HEK293 (cell line): ENCODE results near the gene SARM1.
A peak's percentile ranks its signal among the peaks of the same experiment; 100 is the strongest.

ENCODE experiments used
- GFI1B ChIP-seq: fragments of 450-650 bp; formaldehyde crosslinking; IDR thresholded peaks from 2 replicates; pipeline ENCODE4 v1.5.1; 2016; ENCODE audit warnings: missing biosample characterization, missing genetic modification characterization
- GLI2 ChIP-seq: fragments of 450-650 bp; formaldehyde crosslinking; IDR thresholded peaks from 2 replicates; pipeline ENCODE4; 2017; ENCODE audit warnings: missing biosample characterization, missing genetic modification characterization, low read depth, borderline replicate concordance
- IKZF3 ChIP-seq: fragments of 450-650 bp; IDR thresholded peaks from 2 replicates; pipeline ENCODE4 v1.5.0; 2018; ENCODE audit warnings: missing biosample characterization, mild to moderate bottlenecking, missing genetic modification characterization, moderate library complexity
- OSR2 ChIP-seq: fragments of 450-650 bp; formaldehyde crosslinking; IDR thresholded peaks from 2 replicates; pipeline ENCODE4 v1.5.1; 2016; ENCODE audit warnings: missing biosample characterization, missing genetic modification characterization
- OVOL3 ChIP-seq: fragments of 450-650 bp; formaldehyde crosslinking; IDR thresholded peaks from 2 replicates; pipeline ENCODE4 v1.5.1; 2016; ENCODE audit warnings: missing biosample characterization, missing genetic modification characterization
- SALL2 ChIP-seq: fragments of 450-650 bp; formaldehyde crosslinking; IDR thresholded peaks from 2 replicates; pipeline ENCODE4 v1.5.0; 2017; ENCODE audit warnings: missing biosample characterization, mild to moderate bottlenecking, missing genetic modification characterization, borderline replicate concordance
- SCRT2 ChIP-seq: fragments of 450-650 bp; formaldehyde crosslinking; IDR thresholded peaks from 2 replicates; pipeline ENCODE4 v1.5.1; 2016; ENCODE audit warnings: missing biosample characterization, missing genetic modification characterization
- SP7 ChIP-seq: fragments of 450-650 bp; formaldehyde crosslinking; IDR thresholded peaks from 2 replicates; pipeline ENCODE4 v1.5.1; 2016; ENCODE audit warnings: missing biosample characterization, missing genetic modification characterization
- YY2 ChIP-seq: fragments of 450-650 bp; formaldehyde crosslinking; IDR thresholded peaks from 2 replicates; pipeline ENCODE4 v1.5.1; 2016; ENCODE audit warnings: missing biosample characterization, missing genetic modification characterization
- ZBTB1 ChIP-seq: fragments of 450-650 bp; formaldehyde crosslinking; IDR thresholded peaks from 2 replicates; pipeline ENCODE4 v1.5.1; 2016; ENCODE audit warnings: missing biosample characterization, missing genetic modification characterization
- ZBTB48 ChIP-seq: fragments of 450-650 bp; formaldehyde crosslinking; IDR thresholded peaks from 2 replicates; pipeline ENCODE4 v1.5.1; 2016; ENCODE audit warnings: missing biosample characterization, missing genetic modification characterization
- ZBTB6 ChIP-seq: fragments of 450-650 bp; formaldehyde crosslinking; IDR thresholded peaks from 2 replicates; pipeline ENCODE4 v1.5.1; 2017; ENCODE audit warnings: missing biosample characterization, missing genetic modification characterization
- ZNF138 ChIP-seq: fragments of 450-650 bp; formaldehyde crosslinking; IDR thresholded peaks from 2 replicates; pipeline ENCODE4 v1.5.1; 2016; ENCODE audit warnings: missing biosample characterization, missing genetic modification characterization, borderline replicate concordance
- ZNF146 ChIP-seq: fragments of 450-650 bp; formaldehyde crosslinking; IDR thresholded peaks from 2 replicates; pipeline ENCODE4 v1.5.1; 2016; ENCODE audit warnings: missing biosample characterization, missing genetic modification characterization
- ZNF16 ChIP-seq: fragments of 450-650 bp; formaldehyde crosslinking; IDR thresholded peaks from 2 replicates; pipeline ENCODE4 v1.5.1; 2016; ENCODE audit warnings: low read depth, missing biosample characterization, missing genetic modification characterization
- ZNF18 ChIP-seq: fragments of 450-650 bp; formaldehyde crosslinking; IDR thresholded peaks from 2 replicates; pipeline ENCODE4 v1.5.1; 2016; ENCODE audit warnings: missing biosample characterization, missing genetic modification characterization
- ZNF239 ChIP-seq: fragments of 450-650 bp; formaldehyde crosslinking; IDR thresholded peaks from 2 replicates; pipeline ENCODE4 v1.5.1; 2016; ENCODE audit warnings: missing biosample characterization, missing genetic modification characterization
- ZNF292 ChIP-seq: fragments of 450-650 bp; formaldehyde crosslinking; IDR thresholded peaks from 2 replicates; pipeline ENCODE4 v1.5.1; 2016; ENCODE audit warnings: low read depth, missing biosample characterization, missing genetic modification characterization, borderline replicate concordance
- ZNF362 ChIP-seq: fragments of 450-650 bp; formaldehyde crosslinking; IDR thresholded peaks from 2 replicates; pipeline ENCODE4 v1.5.1; 2016; ENCODE audit warnings: missing biosample characterization, missing genetic modification characterization
- ZNF394 ChIP-seq: fragments of 450-650 bp; formaldehyde crosslinking; IDR thresholded peaks from 2 replicates; pipeline ENCODE4 v1.5.1; 2016; ENCODE audit warnings: missing biosample characterization, missing genetic modification characterization, mild to moderate bottlenecking, moderate library complexity, borderline replicate concordance
- ZNF398 ChIP-seq: fragments of 450-650 bp; formaldehyde crosslinking; IDR thresholded peaks from 2 replicates; pipeline ENCODE4 v1.5.1; 2017; ENCODE audit warnings: missing biosample characterization, missing genetic modification characterization
- ZNF549 ChIP-seq: fragments of 450-650 bp; IDR thresholded peaks from 2 replicates; pipeline ENCODE4 v1.5.1; 2018; ENCODE audit warnings: missing biosample characterization, missing genetic modification characterization, mild to moderate bottlenecking, inconsistent platforms, moderate library complexity
- ZNF670 ChIP-seq: fragments of 450-650 bp; formaldehyde crosslinking; IDR thresholded peaks from 2 replicates; pipeline ENCODE4 v1.5.1; 2016; ENCODE audit warnings: missing biosample characterization, missing genetic modification characterization, low read depth
- ZNF692 ChIP-seq: fragments of 450-650 bp; formaldehyde crosslinking; IDR thresholded peaks from 2 replicates; pipeline ENCODE4 v1.5.1; 2016; ENCODE audit warnings: missing biosample characterization, missing genetic modification characterization
- ZNF701 ChIP-seq: fragments of 450-650 bp; formaldehyde crosslinking; IDR thresholded peaks from 2 replicates; pipeline ENCODE4 v1.5.1; 2016; ENCODE audit warnings: missing biosample characterization, missing genetic modification characterization
- TF ChIP-seq, protein P1 (sequence below): fragments of 450-650 bp; formaldehyde crosslinking; conservative IDR thresholded peaks from 2 replicates; pipeline ENCODE4 v1.5.1; 2016; ENCODE audit warnings: low read depth, missing biosample characterization, missing genetic modification characterization
- TF ChIP-seq, protein P2 (sequence below): fragments of 450-650 bp; formaldehyde crosslinking; IDR thresholded peaks from 2 replicates; pipeline ENCODE4; 2016; ENCODE audit warnings: missing biosample characterization, missing genetic modification characterization

Gene SARM1

DNA sequence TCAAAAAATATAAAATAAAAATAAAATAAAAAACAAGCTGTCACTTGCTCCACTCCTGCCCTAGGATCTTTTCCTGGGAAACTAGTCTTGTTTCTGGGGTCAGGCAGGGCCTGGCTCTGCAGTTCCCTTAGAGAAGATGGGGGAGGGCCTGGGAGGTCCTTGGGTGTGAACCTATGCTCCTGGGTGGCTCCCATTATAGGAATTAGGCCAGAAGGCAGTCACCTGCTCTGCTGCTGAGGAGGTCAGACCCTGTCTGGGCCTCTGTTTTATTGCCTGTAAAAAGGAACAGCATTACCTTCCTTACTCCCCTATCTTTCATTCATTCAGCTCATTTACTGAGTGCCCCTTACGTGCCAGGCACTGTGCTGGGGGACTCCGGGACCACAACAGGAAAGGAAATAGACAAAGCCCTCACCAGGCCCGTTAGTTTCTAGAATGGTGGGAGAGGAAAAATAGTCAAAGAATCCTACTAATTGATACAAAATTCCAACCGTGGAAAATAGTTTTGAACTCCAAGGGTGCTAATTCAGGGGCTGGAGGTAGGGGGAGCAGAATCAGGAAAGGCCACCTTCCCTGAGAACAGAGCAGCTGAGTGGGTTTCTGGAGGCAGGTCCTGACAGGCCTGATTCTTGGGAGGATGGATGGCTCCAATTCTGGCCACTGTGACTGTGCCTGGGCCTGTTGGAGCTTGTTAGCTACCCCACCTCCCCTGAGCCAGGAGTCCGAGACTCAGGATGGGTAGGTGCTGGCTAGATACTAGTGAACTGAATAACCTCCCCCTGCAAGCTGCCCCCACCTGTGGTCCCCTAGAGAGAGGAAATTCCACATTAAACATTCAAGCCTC is 35.9 kb downstream of the SARM1 start (continued):
- TF ChIP-seq, protein P1, sequence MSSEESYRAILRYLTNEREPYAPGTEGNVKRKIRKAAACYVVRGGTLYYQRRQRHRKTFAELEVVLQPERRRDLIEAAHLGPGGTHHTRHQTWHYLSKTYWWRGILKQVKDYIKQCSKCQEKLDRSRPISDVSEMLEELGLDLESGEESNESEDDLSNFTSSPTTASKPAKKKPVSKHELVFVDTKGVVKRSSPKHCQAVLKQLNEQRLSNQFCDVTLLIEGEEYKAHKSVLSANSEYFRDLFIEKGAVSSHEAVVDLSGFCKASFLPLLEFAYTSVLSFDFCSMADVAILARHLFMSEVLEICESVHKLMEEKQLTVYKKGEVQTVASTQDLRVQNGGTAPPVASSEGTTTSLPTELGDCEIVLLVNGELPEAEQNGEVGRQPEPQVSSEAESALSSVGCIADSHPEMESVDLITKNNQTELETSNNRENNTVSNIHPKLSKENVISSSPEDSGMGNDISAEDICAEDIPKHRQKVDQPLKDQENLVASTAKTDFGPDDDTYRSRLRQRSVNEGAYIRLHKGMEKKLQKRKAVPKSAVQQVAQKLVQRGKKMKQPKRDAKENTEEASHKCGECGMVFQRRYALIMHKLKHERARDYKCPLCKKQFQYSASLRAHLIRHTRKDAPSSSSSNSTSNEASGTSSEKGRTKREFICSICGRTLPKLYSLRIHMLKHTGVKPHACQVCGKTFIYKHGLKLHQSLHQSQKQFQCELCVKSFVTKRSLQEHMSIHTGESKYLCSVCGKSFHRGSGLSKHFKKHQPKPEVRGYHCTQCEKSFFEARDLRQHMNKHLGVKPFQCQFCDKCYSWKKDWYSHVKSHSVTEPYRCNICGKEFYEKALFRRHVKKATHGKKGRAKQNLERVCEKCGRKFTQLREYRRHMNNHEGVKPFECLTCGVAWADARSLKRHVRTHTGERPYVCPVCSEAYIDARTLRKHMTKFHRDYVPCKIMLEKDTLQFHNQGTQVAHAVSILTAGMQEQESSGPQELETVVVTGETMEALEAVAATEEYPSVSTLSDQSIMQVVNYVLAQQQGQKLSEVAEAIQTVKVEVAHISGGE (tag by site-specific recombination): no peak
- peak; percentile 71 for TF ChIP-seq OSR2 (tag by site-specific recombination)
- TF ChIP-seq SCRT2 (tag by site-specific recombination): peak; percentile 99
- TF ChIP-seq ZNF394 (tag by site-specific recombination): peak; percentile 79; the same call in 1 of the 2 replicates
- no peak for TF ChIP-seq ZNF692
- no peak for TF ChIP-seq OVOL3 (tag by site-specific recombination)
- TF ChIP-seq, protein P2, sequence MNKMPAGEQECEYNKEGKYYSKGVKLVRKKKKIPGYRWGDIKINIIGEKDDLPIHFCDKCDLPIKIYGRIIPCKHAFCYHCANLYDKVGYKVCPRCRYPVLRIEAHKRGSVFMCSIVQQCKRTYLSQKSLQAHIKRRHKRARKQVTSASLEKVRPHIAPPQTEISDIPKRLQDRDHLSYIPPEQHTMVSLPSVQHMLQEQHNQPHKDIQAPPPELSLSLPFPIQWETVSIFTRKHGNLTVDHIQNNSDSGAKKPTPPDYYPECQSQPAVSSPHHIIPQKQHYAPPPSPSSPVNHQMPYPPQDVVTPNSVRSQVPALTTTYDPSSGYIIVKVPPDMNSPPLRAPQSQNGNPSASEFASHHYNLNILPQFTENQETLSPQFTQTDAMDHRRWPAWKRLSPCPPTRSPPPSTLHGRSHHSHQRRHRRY (tag by site-specific recombination): no peak
- TF ChIP-seq ZNF146 (tag by site-specific recombination): no peak
- TF ChIP-seq SALL2 (tag by site-specific recombination): no peak
- TF ChIP-seq ZNF398 (tag by site-specific recombination): peak; percentile 93
- no peak for TF ChIP-seq YY2 (tag by site-specific recombination)
- TF ChIP-seq GLI2 (tag by site-specific recombination): no peak
- peak; percentile 50; the same call in 1 of the 2 replicates for TF ChIP-seq IKZF3 (tag by site-specific recombination)
- peak; percentile 46 for TF ChIP-seq SP7 (tag by site-specific recombination)
- no peak for TF ChIP-seq ZBTB1 (tag by site-specific recombination)
- TF ChIP-seq GFI1B (tag by site-specific recombination): no peak
- TF ChIP-seq ZNF670: no peak
- TF ChIP-seq ZNF239 (tag by site-specific recombination): no peak
- peak; percentile 48; the same call in 1 of the 2 replicates for TF ChIP-seq ZNF18
- no peak; the same call in 1 of the 2 replicates for TF ChIP-seq ZBTB48 (tag by site-specific recombination)
- no peak for TF ChIP-seq ZNF16 (tag by site-specific recombination)
- TF ChIP-seq ZNF701 (tag by site-specific recombination): no peak
- no peak for TF ChIP-seq ZNF138 (tag by site-specific recombination)
- no peak for TF ChIP-seq ZNF292 (tag by site-specific recombination)
- TF ChIP-seq ZNF549 (tag by site-specific recombination): no peak
- TF ChIP-seq ZNF362 (tag by site-specific recombination): no peak
- no peak; the same call in 1 of the 2 replicates for TF ChIP-seq ZBTB6 (tag by site-specific recombination)
